SIG-M5 treated with dmso at 0.1 percent for 504 hours (cell line): Measurements from ENCODE around the gene ZNF543.
"Not testable (repeated sequence)": the region's sequence is repeated elsewhere in the genome, so short reads cannot be mapped to it uniquely, and the experiment has no call there.

Experiments used
- DNase-seq: peaks from one replicate; lab custom pipeline; 2025; ENCODE audit not compliant: unreplicated experiment; lab: John Stamatoyannopoulos, UW

Gene ZNF543

DNA sequence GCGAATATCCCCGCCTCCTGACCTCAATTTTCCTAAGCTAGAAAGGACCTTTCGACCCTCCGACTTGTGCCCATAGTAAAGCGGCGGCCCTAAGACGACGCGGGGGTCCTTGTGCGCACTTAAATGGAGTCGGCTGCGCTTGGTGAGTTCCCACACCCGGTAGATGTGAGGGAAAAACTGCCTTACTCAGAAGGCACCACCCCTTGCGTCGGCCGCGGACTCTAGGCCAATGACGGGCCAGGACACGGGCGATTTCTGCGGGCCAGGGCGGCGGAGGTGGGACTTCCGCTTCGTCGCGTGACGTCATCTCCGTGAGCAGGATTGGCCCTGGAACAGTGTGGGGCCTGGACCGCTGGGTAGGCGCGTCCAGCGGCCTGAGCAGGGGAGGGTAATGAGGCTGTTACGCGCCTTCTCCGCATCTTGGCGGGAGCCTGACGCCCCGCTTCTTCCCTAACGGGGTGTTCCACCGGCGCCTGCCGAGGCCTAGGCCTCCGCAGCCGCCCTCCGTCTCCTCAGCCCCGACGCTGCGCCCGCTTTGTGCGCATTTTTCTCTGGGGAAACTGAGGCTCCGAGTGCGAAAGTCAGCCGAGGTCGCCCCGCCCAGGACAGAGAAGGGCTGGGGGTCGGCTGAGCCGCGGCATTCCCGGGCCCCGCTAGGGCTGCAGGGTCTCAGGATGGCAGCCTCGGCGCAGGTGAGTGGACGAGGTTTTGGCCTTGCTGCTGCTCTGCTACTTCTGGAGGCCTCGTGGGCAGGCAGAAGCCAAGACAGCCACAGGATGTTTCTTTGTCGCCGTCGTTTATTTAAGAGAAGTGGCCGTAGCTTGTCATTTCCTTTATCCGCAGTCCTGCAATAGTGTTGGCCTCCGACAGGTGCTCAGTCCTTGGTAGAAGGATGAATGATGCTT lies at the start of gene ZNF543:
ZNF543 (plus strand) TSS at position 293 of the 905 bp plus-strand sequence; CDS start at position 675, 382 bp downstream.
- peak; percentile 90 for DNase-seq

DNA sequence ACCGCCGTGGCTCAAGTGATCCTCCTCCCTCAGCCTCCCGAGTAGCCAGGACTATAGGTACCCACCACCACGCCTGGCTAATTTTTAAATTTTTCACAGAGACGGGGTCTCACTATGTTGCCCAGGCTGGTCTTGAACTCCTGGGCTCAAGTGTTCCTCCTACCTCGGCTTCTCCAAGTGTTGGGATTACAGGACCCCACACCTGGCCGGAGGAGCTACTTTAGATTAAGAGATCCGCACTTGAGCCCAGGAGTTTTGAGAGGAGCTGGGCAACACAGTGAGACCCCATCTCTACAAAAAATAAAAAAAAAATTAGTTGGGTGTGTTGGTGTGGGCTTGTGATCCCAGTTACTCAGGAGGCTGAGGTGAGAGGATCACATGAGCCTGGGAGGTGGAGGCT lies 49.0 kb upstream of the ZNF543 start:
- no peak for DNase-seq

DNA sequence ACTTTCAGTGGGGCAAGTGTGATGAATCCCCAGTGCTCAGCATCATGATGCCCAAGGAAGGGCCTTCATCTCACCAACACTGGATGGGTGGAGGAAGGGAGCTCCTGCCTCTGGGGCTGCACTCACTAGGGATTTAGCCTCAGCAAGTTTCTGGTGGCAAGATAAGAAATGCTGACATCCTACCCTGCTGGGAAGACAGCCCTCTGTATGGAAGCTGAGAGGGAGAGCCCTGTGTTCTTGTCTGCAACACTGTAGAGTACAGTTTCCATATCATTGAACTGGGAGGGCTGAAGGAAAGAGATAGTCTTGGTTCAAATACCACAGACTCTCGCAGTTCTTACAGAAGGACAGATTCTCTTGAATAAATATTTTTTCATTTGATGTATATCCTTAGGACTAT lies 47.3 kb upstream of the ZNF543 start:
- DNase-seq = no peak

DNA sequence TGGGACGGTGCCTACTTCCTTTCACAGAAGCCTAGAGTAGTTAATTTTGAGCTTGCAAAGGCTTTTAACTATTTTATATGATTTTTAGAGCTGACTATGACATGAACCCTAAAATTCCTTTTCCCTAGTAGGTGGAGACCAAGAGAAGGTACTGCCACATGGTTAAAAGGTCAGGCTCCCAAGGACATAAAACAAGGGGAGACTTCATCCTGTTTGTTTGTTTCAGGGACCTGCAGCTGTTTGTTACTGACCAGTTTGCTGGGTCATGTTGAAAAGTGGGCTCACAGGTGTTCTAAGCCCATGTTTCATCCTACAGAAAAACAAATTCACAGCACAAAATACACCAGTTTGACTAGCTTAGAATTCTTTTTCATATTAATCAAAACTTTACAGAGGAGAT lies 43.8 kb upstream of the ZNF543 start:
- DNase-seq = no peak

DNA sequence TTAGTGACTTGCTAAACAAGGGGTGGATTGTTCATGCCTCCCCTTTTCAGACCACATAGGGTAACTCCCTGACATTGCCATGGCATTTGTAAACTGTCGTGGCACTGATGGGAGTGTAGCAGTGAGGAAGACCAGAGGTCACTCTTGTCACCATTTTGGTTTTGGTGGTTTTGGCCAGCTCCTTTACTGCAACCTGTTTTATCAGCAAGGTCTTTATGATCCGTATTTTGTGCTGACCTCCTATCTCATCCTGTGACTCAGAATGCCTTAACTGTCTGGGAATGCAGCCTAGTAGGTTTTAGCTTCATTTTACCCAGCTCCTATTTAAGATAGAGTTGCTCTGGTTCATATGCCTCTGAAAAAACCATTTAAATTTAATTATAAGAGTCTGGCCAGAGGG lies 41.8 kb upstream of the ZNF543 start:
- DNase-seq = not testable (repeated sequence)

DNA sequence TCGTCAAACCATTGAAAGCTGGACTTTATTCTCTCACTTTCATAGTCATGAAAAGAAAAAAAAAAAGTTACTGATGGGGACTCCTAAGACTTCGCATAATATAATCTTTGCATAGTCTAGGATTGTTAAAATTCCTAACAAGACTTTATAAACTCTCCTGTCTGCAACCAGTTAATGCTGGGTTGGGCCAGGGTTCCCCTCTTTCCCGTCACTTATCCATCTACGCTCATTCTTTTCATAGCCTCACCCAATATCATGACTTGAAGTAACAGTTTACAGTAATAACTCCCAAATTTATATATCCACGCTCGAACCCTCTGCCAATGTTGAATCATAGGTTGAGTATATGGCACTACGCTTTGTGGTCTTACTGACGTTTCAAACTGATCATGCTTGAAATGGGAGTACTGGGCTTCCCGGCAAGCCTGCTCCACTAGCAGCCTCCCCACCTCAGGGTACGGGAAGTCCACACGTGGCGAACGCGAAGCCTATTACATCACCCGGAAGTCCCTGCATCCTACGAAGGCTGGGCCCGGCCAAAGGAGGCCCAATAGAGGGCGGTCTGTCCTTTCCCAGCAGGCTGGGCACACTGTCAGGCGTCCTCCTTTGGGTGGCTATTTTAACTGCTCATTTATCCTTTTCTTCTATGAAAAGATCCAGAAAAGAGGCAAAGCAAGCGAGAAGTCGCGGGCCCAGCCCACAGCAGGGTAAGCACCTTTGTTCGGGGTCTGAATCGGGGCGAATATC lies 40.7 kb upstream of the ZNF543 start:
- DNase-seq = peak; percentile 87

DNA sequence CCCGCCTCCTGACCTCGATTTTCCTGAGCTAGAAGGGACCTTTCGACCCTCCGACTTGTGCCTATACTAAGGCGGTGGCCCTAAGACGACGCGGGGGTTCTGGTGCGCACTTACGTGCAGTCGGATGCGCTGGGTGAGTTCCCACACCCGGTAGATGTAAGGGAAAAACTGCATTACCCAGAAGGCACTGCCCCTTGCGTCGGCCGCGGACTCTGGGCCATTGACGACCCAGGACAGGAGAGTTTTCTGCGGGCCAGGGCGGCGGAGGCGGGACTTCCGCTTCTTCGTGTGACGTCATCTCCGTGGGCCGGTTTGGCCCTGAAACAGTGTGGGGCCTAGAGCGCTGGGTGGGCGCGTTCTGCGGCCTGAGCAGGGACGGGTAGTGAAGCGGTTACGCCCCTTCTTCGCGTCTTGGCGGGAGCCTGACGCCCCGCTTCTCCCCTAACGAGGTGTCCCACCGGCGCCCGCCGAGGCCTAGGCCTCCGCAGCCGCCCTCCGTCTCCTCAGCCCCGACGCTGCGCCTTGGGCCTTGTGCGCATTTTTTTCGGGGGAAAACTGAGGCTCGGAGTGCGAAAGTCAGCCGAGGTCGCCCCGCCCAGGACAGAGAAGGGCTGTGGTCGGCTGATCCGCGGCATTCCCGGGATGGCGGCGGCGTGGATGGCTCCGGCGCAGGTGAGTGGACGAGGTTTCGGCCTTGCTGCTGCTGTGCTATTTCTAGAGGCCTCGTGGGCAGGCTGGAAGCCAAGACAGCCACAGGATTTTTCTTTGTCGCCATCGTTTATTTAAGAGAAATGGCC lies 39.9 kb upstream of the ZNF543 start, which contains the start of gene ZNF460:
ZNF460 (plus strand) TSS at position 321 of the 797 bp plus-strand sequence; CDS start at position 643, 322 bp downstream.
- peak; percentile 94 for DNase-seq

DNA sequence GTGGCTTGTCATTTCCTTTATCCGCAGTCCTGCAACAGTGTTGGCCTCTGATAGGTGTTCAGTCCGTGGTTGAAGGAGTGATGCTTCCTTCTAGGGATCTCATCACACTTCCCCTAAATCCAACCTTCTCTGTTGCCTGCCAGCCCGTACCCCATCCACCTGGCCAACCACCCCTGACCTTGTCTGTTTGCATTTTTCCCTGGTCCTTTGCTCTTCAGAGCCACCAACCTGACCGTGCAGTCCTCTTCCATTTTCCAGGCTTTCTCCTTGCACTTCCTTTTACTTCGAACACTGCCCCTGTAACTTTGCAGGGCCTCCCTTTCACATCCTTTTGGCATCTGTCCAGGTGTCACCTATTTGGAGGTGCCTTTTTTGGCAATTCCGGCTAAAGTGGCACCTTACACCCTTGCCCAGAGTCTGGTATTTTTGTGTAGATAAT lies 39.3 kb upstream of the ZNF543 start:
- peak; percentile 50 for DNase-seq

DNA sequence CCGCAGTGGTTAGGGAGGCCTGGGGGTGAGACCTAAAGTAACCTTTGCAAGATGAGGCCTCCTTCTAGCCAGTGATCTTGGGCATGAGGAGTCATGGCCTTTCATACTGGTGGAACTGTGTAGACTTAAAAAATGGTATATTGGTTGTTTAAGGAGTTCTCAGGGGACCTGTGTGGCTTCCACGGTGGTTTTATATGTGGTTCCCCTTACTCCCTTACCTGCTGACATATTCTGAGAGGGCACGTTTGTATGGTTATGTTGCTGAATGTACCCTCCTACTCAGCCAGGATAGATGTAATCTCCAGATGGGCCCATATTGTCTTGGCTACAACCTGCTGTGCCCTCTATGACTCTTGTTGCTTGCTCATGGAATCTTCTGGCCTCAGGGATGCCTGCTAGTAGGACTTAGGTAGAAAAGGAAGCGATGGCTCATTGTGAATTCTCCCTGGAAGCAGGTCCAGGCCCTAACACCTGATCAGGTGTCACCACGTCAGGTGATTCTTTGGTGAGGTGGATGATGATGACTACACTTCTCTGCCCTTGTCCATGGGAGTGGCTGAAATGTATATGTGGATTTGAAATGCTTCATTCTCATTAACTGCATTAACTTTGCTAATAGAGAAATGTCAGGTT lies 38.1 kb upstream of the ZNF543 start:
- no peak for DNase-seq

DNA sequence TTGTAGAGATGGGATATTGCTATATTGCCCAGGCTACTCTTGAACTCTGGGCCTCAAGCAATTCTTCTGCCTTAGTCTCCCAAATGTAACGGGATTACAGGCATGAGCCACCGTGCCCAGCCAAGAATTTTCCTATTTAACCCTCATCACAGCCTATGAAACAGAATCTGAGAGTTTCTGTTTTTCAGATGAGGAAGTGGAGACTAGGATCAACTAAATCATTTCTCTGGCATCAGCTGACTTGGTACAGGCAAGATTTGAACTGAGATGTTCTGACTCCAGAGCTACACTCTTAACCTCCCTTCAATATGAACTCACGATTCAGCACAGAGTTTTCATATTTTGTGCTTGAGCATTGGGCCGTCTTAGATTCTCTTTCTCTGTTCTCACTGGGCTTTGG lies 31.9 kb upstream of the ZNF543 start:
- DNase-seq = no peak

DNA sequence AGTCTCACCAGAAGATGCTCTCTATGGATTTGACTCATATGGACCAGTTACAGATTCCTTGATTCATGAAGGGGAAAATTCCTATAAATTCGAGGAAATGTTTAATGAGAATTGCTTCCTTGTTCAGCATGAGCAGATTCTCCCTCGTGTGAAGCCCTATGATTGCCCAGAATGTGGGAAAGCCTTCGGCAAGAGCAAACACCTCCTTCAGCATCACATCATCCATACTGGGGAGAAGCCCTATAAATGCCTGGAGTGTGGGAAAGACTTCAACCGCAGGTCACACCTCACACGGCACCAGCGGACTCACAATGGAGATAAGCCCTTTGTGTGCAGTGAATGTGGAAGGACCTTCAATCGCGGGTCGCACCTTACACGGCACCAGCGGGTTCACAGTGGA lies 29.3 kb upstream of the ZNF543 start:
- DNase-seq = no peak

DNA sequence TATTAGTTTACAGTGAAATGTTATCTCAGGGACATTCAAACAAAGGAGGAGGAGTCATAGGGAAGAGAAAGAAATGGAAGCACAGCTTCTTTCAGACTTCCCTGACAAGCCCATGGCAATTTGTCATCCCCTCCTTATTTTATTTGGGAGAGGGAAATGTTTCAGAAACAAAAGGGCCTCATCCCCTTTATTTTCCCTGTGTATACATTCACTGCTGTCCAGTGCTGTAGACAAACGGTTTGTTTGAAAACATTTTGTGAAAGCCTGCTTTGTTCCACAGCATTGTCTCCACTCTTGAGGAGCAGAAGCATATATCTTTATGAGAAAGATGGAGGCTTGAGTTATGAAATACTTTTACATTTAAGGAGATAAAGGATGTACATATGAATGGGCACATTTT lies 27.7 kb upstream of the ZNF543 start:
- DNase-seq = no peak

DNA sequence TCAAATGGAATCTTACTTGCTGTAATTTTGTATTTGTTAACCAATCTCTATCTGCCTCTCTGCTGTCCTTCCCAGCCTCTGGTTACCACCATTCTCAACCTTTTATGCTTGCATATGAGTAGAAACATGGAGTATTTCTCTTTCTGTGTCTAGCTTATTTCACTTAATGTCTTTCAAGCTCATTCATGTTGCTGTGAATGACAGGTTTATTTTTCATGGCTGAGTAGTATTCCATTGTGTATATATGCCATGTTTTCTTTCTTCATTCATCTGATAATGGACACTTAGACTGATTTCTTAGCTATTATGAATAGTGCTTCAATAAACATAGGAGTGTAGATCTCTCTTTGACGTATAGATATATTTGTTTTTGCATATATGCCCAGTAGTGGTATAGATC lies 26.6 kb upstream of the ZNF543 start:
- DNase-seq = no peak

DNA sequence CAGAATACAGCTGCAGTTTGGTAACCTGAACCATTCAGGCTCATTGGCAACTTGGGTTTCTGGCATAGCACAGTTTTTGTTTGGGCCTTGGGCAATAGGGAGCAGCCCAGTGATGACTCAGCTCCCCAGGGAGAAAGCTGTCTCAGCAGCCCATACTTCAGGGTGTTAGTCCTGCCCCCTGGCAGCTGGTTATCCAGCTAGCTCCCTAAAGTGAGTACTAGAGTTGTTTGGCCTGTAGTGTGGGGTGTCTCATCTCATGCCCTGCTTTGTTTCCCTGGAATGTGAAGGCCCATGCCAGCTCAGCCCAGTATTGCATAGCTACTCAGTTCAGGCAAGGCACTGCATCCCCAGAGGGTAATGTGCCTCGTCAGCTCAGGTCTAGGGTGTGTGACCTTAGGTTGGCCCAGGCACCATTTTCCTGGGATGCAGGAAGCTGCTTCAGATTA lies 18.2 kb upstream of the ZNF543 start:
- peak; percentile 10 for DNase-seq

DNA sequence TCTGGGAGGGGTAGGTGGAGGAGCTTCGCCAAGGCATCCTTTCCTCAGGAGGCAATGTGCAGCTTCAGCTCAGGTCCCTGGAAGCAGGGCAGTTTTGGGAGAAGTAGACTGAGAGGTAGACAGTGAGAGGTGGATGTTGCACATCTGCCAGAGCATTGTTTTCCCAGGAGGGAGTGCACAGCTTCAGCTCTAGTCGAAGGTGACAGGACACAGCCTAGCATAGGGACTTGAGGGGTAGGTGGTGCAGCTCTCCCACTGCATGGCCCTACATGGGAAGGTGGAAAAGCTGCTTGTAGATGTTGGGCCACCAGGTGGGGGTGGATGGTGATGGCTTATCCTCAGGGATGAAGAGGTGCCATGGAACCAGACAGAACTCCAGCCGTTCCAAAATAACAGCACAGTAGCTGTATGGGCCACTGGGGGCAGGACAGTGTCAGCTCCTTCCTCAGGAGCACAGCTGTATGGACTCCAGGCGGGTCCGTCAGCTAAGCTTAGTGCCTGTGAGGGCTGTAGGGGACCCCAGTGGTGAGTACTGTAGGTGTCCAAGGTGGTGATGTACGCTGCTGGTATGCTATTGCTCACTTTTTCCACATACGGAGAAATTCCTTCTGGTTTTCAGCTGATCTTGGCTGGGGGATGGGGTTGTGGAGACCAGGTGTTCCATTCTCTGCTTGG lies 17.4 kb upstream of the ZNF543 start:
- DNase-seq = no peak

DNA sequence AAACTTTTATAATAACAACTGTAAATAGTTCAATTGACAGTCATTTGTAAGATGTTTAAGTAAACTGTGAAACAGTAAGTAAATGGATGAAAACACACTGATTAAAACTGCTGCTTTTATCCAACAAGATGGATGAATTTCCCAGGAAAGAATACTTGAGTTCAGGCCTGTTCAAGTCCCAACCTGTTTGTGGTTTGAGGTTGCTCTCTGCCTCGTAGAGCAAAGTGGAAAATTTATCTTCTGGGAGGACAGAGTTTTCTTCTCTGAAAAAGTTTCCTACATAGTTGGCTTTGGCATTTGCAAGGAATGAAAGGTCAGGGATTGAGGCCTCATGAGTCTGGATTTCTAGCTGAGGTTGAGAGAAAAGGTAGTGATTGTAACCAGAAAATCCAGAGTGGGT lies 15.2 kb upstream of the ZNF543 start:
- DNase-seq = no peak

DNA sequence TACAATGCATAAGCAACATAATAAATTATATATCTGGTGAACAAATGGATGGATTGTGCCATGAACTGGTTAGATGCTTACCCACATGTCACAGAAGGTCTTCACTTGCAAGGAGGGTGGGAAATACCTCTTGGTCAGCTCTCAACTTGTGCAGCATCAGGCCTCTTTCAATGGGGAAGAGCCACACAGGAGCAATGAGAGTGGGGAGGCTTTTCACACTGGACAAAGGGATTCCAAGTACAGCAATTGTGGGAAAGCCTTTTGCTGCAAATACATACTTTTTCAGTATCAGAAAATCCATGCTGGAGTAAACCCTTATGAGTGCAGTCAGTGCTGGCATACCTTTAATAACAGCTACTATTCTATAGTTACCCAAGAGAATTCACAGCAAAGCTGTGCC lies 11.8 kb upstream of the ZNF543 start:
- no peak for DNase-seq

DNA sequence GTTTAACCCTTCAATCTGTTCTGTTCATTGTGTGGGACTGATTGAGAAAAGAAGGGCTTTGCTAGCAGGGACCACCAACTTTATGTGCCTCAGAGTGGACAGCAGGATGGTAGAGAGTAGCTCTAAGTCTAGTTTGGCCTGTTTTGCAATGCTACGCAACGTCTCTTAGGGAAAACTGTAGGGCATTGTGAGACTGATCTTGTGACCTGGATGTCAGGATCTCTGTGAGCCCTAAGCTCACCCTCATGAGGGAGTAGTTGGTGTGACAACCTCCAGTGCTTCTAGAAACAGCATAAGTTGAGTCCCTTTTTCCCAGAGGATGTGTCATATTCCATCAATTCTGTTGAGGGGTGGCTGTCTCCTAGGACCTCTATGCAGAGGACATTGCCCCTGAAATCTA lies 9.5 kb upstream of the ZNF543 start:
- no peak for DNase-seq

DNA sequence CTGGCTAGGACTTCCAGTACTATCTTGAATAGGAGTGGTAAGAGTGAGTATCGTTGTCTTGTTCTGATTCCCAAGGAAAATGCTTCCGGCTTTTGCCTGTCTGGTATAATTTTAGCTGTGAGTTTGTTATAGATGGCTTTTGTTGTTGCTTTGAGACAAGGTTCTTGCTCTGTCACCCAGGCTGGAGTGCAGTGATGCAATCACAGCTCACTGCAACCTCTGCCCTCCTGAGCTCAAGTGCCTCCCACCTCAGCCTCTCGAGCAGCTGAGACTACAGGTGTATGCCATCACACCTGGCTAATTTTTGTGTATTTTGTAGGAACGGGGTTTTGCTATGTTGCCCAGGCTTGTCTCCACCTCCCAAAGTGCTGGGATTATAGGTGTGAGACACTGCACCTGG lies 6.1 kb upstream of the ZNF543 start:
- no peak for DNase-seq

DNA sequence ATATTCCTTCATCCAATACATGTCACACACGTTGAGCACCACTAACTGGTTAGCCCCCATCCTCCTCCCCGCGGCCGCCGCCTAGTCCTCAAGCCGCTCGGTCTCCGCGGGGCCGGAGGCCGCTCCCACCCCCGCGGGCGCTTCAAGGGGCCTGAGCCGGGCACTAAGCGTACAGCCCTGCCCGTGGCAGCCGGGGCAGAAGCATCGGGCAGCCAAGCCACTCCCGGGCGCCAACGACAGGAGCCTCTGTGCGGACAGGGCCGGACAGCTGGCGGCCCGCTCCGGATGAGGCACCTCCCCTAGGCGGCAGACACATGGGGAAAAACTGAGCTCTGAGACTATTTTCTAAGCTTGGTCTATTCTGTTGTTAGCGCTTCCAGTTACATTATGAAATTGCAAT lies 2.8 kb upstream of the ZNF543 start:
- DNase-seq = no peak
